Vagina (tissue), 2 donors: Measurements from ENCODE around the gene ALDH1L1. TPM values are rescaled to one million over a fixed set of nuclear protein-coding genes. Genes with fewer than 3 reads are reported as not detected.

Experiments used
- DNase-seq, 2 donors: peaks; one replicate each; pipeline ENCODE4 v3.0.0-alpha.2; 2017; ENCODE audit errors: extremely low spot score in 2 of 2
- H3K27ac ChIP-seq: fragments of 200-600 bp; sonication (generic); one replicate; pipeline ENCODE4 v1.5.1; 2019
- H3K27me3 ChIP-seq: fragments of 200-600 bp; sonication (generic); one replicate; pipeline ENCODE4 v1.5.1; 2019
- H3K36me3 ChIP-seq, 2 donors: fragments of 200-600 bp; sonication (generic); one replicate each; pipeline ENCODE4 v1.5.1; 2017 to 2019
- H3K4me1 ChIP-seq: fragments of 200-600 bp; sonication (generic); one replicate; pipeline ENCODE4 v1.5.1; 2019
- H3K4me3 ChIP-seq, 2 donors: fragments of 200-600 bp; sonication (generic); 1 replicate in 1 of 2; 2 replicates in 1 of 2; pipeline ENCODE4 v1.5.1; 2016 to 2019
- H3K9me3 ChIP-seq: fragments of 200-600 bp; sonication (generic); one replicate; pipeline ENCODE4 v1.5.1; 2019
- CTCF ChIP-seq, 3 experiments: fragments of 450-650 bp in 2 of 3; fragments of 200-600 bp in 1 of 3; sonication (generic) in 1 of 3; IDR thresholded peaks; one replicate each; pipeline ENCODE4 v1.5.1; 2017 to 2019; ENCODE audit warnings: antibody characterized with exemption in 3 of 3, mild to moderate bottlenecking in 2 of 3, moderate library complexity in 2 of 3
- POLR2A ChIP-seq, 2 donors: fragments of 450-650 bp; IDR thresholded peaks; one replicate each; pipeline ENCODE4 v1.6.1; 2017; ENCODE audit warnings: antibody characterized with exemption in 2 of 2, mild to moderate bottlenecking in 2 of 2, moderate library complexity in 2 of 2
- POLR2AphosphoS5 ChIP-seq, 2 donors: sonication (generic); formaldehyde crosslinking; IDR thresholded peaks; one replicate each; pipeline ENCODE4 v1.9.0; 2017; ENCODE audit warnings: antibody characterized with exemption in 2 of 2, mild to moderate bottlenecking in 2 of 2, low read depth in 1 of 2; ENCODE audit not compliant: insufficient read depth in 1 of 2
- intact Hi-C: fragments of 100-400 bp; cut with DNase I; formaldehyde crosslinking; loops from one replicate; pipeline ENCODE4 v1.15.1; 2023
- total RNA-seq: library from RNA; depleted of rRNA; stranded (reverse); fragments of >200 nt; gene quantifications from one replicate; pipeline ENCODE4 v1.2.3, GENCODE V29; 2016

The ALDH1L1 gene
- total RNA-seq, 1 donor from 2014 or later = 19.2 TPM

GRCh38 chr3:126142652-126143051 is 37.7 kb downstream of the ALDH1L1 start:
- Histone ChIP-seq H3K4me1 (no peaks in the 10 kb centered on the region), H3K27ac (no peak overlapping the region), H3K9me3 (no peaks in the 10 kb centered on the region), H3K27me3 (no peaks in the 10 kb centered on the region), H3K36me3 (no peaks in the 10 kb centered on the region), H3K4me3 (no peak overlapping the region)
- no peak for DNase-seq
- intact Hi-C loops = no loop called here
- TF ChIP-seq POLR2AphosphoS5 (IDR thresholded peaks at IDR 0.05; ENCODE audit: insufficient read depth in 1 of 2, low read depth in 1 of 2) (no peak), CTCF (IDR thresholded peaks at IDR 0.05) (no peak), POLR2A (IDR thresholded peaks at IDR 0.05) (no peak)

- Histone ChIP-seq H3K27me3 (no peaks in the 10 kb centered on the region), H3K4me1 (no peaks in the 10 kb centered on the region), H3K9me3 (no peaks in the 10 kb centered on the region), H3K36me3 (no peaks in the 10 kb centered on the region), H3K27ac (no peak overlapping the region), H3K4me3 (no peak overlapping the region)
- TF ChIP-seq POLR2A (IDR thresholded peaks at IDR 0.05) = no peak
- TF ChIP-seq CTCF (IDR thresholded peaks at IDR 0.05) = no peak
- no peak for TF ChIP-seq POLR2AphosphoS5 (IDR thresholded peaks at IDR 0.05; ENCODE audit: insufficient read depth in 1 of 2, low read depth in 1 of 2)
- intact Hi-C loops = loop anchor here (5.0 to 10.0 kb wide), 2 partner anchors 67 to 255 kb away; partner anchors contain the start of gene CFAP100
- DNase-seq = peak in 1 of 2 donors; percentile 90
Observed at GRCh38 chr3:126137490-126138130, 42.8 kb downstream of the ALDH1L1 start.

- H3K27me3 ChIP-seq = no peaks in the 10 kb centered on the region
- H3K36me3 ChIP-seq = no peaks in the 10 kb centered on the region
- H3K4me1 ChIP-seq = no peaks in the 10 kb centered on the region
- no peak overlapping the region for H3K4me3 ChIP-seq
- no peaks in the 10 kb centered on the region for H3K9me3 ChIP-seq
- peak; percentile 81 to 88 for DNase-seq
- intact Hi-C loops = loop anchor here (5.0 to 10.0 kb wide), 2 partner anchors 68 to 256 kb away; partner anchors contain the start of gene CFAP100
- no peak overlapping the region for H3K27ac ChIP-seq
- TF ChIP-seq POLR2A (IDR thresholded peaks at IDR 0.05) = no peak
- no peak for TF ChIP-seq POLR2AphosphoS5 (IDR thresholded peaks at IDR 0.05; ENCODE audit: insufficient read depth in 1 of 2, low read depth in 1 of 2)
- no peak for TF ChIP-seq CTCF (IDR thresholded peaks at IDR 0.05)
Observed at GRCh38 chr3:126136428-126137220, 43.8 kb downstream of the ALDH1L1 start.

GRCh38 chr3:126135406-126136076 is 44.8 kb downstream of the ALDH1L1 start:
- Histone ChIP-seq H3K9me3 (no peaks in the 10 kb centered on the region), H3K36me3 (no peaks in the 10 kb centered on the region), H3K4me1 (no peaks in the 10 kb centered on the region), H3K27ac (no peak overlapping the region), H3K27me3 (no peaks in the 10 kb centered on the region), H3K4me3 (no peak overlapping the region)
- intact Hi-C loops = loop anchor here (5.0 to 10.0 kb wide), 2 partner anchors 69 to 257 kb away; partner anchors contain the start of gene CFAP100
- DNase-seq = peak; percentile 82 to 90
- TF ChIP-seq CTCF (IDR thresholded peaks at IDR 0.05) (no peak), POLR2A (IDR thresholded peaks at IDR 0.05) (no peak), POLR2AphosphoS5 (IDR thresholded peaks at IDR 0.05; ENCODE audit: insufficient read depth in 1 of 2, low read depth in 1 of 2) (no peak)
